Panc1 (cell line): ENCODE data around the gene EPHA6. TPM values are rescaled to one million over a fixed set of nuclear protein-coding genes. Genes with fewer than 3 reads are reported as not detected.

ENCODE experiments used
- ATAC-seq: fragments of 200-7000 bp; cut with Tn5 transposase; 2 replicates; pipeline ENCODE4 v1.9.1; 2020; ENCODE audit warnings: mild to moderate bottlenecking, moderate library complexity
- BruUV-seq: library from RNA; stranded (reverse); fragments of 400-500 nt; replicated peaks from 2 replicates; lab custom pipeline; 2021; lab: Mats Ljungman, UMichigan
- CTCF ChIA-PET: fragments of 300-600 bp; sonication (Branson Sonifier 250); formaldehyde crosslinking; loops from one replicate; lab custom pipeline; 2022; ENCODE audit warnings: antibody characterized with exemption; lab: Charles Lee
- POLR2A ChIA-PET: fragments of 300-600 bp; sonication (Branson Sonifier 250); formaldehyde crosslinking; loops from one replicate; lab custom pipeline; 2022; ENCODE audit warnings: antibody characterized with exemption; lab: Charles Lee
- DNase-seq: peaks from one replicate; pipeline ENCODE4 v3.0.0-alpha.2; 2010; ENCODE audit warnings: low read depth, low spot score
- H3K27ac ChIP-seq: 2 replicates; pipeline ENCODE4 v1.5.1; 2011; ENCODE audit warnings: mild to moderate bottlenecking, low read length, inconsistent platforms
- H3K27me3 ChIP-seq: fragments of 200-500 bp; sonication (Bioruptor generic); 2 replicates; pipeline ENCODE4 v1.6.0; 2014; ENCODE audit warnings: low read length, inconsistent platforms; ENCODE audit not compliant: control insufficient read depth, insufficient read depth
- H3K36me3 ChIP-seq: fragments of 200-500 bp; sonication (Bioruptor generic); 2 replicates; pipeline ENCODE4 v1.5.1; 2014; ENCODE audit warnings: inconsistent platforms, mild to moderate bottlenecking, low read length, moderate library complexity; ENCODE audit not compliant: control insufficient read depth, insufficient read depth
- H3K4me1 ChIP-seq: 2 replicates; pipeline ENCODE4 v1.5.1; 2011; ENCODE audit warnings: inconsistent platforms, mild to moderate bottlenecking, low read length, moderate library complexity; ENCODE audit not compliant: control insufficient read depth, insufficient read depth
- H3K4me3 ChIP-seq, 2 experiments: 2 replicates each; pipeline ENCODE4 v1.5.1; 2011 to 2012; ENCODE audit warnings: low read depth in 2 of 2, low read length in 2 of 2, mild to moderate bottlenecking in 2 of 2, inconsistent platforms in 1 of 2, moderate library complexity in 1 of 2
- H3K9me3 ChIP-seq: fragments of 200-500 bp; sonication (Bioruptor generic); 2 replicates; pipeline ENCODE4 v1.5.1; 2014; ENCODE audit warnings: low read depth, mild to moderate bottlenecking, inconsistent platforms, low read length, moderate library complexity; ENCODE audit not compliant: control insufficient read depth, insufficient read depth
- POLR2AphosphoS5 ChIP-seq: IDR thresholded peaks from 2 replicates; pipeline ENCODE4 v1.6.1; 2012; ENCODE audit warnings: mild to moderate bottlenecking, low read depth, low read length, moderate library complexity
- SIN3A ChIP-seq: IDR thresholded peaks from 2 replicates; pipeline ENCODE4 v1.6.1; 2012; ENCODE audit warnings: low read depth, mild to moderate bottlenecking, low read length, moderate library complexity, borderline replicate concordance; ENCODE audit not compliant: insufficient read depth
- TCF7L2 ChIP-seq: IDR thresholded peaks from 2 replicates; pipeline ENCODE4 v1.6.1; 2011; ENCODE audit warnings: mild to moderate bottlenecking, low read depth, low read length, inconsistent platforms
- in situ Hi-C: cut with HindIII; loops from 2 replicates; pipeline ENCODE4 v1.10.0; 2016; ENCODE audit warnings: low sequenced_read_pairs, low pct_unique_long_range_greater_than_20kb
- intact Hi-C: fragments of 100-400 bp; cut with micrococcal nuclease; formaldehyde crosslinking; loops from one replicate; pipeline ENCODE4 v1.10.0; 2022; ENCODE audit not compliant: unreplicated experiment
- total RNA-seq: library from RNA; stranded (reverse); gene quantifications from one replicate; pipeline ENCODE4 v1.2.1, GENCODE V29; 2021; ENCODE audit not compliant: unreplicated experiment
- TF ChIP-seq, protein P1 (sequence below), 2 experiments: IDR thresholded peaks; 2 replicates each; pipeline ENCODE4 v1.6.1; 2011 to 2012; ENCODE audit warnings: low read depth in 2 of 2, control low read depth in 1 of 2, low read length in 1 of 2, mild to moderate bottlenecking in 1 of 2, moderate library complexity in 1 of 2; ENCODE audit not compliant: insufficient read depth in 1 of 2
- TF ChIP-seq, protein P2 (sequence below): fragments of 450-650 bp; IDR thresholded peaks from 2 replicates; pipeline ENCODE4 v1.5.1; 2017; ENCODE audit warnings: mild to moderate bottlenecking

Gene EPHA6
- total RNA-seq, 1 experiment from 2014 or later = 0.57 TPM

DNA sequence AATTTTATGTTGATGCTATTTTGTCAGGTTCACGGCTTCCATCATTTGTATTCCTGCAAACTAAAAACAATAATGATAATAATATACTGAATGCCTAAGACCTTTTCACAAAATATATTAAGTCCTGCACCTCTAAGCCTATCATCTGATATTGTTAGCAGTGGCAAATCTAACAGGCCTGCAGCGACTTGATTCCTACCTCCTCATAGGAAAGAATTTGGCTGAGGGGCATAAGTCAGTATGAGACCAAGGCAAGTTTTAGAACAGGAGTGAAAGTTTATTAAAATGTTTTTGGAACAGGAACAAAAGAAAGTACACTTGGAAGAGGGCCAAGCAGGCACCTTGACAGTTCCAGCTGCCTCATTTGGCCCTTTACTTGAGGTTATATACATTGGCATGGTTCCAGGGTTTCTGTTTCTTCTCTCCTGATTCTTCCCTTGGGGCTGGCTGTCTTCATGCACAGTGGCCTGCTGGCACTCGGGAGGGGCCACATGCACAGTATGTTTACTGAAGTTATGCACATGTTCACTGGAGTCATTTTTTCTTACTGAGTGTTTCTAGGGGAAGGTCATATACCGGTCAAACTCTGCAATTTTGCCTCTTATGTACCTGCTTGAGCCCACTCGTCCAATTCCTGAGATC lies 418.1 kb downstream of the EPHA6 start:
- DNase-seq (no peak), ATAC-seq (no peak)
- Histone ChIP-seq H3K4me3 (no peak overlapping the region), H3K9me3 (no peaks in the 10 kb centered on the region), H3K27me3 (no peaks in the 10 kb centered on the region), H3K27ac (no peak overlapping the region), H3K36me3 (no peaks in the 10 kb centered on the region), H3K4me1 (no peaks in the 10 kb centered on the region)
- no TSS peak for BruUV-seq
- POLR2A ChIA-PET = no interaction called here
- CTCF ChIA-PET = no interaction called here
- TF ChIP-seq TCF7L2 (no peak), POLR2AphosphoS5 (no peak), SIN3A (no peak)
- TF ChIP-seq, protein P1, sequence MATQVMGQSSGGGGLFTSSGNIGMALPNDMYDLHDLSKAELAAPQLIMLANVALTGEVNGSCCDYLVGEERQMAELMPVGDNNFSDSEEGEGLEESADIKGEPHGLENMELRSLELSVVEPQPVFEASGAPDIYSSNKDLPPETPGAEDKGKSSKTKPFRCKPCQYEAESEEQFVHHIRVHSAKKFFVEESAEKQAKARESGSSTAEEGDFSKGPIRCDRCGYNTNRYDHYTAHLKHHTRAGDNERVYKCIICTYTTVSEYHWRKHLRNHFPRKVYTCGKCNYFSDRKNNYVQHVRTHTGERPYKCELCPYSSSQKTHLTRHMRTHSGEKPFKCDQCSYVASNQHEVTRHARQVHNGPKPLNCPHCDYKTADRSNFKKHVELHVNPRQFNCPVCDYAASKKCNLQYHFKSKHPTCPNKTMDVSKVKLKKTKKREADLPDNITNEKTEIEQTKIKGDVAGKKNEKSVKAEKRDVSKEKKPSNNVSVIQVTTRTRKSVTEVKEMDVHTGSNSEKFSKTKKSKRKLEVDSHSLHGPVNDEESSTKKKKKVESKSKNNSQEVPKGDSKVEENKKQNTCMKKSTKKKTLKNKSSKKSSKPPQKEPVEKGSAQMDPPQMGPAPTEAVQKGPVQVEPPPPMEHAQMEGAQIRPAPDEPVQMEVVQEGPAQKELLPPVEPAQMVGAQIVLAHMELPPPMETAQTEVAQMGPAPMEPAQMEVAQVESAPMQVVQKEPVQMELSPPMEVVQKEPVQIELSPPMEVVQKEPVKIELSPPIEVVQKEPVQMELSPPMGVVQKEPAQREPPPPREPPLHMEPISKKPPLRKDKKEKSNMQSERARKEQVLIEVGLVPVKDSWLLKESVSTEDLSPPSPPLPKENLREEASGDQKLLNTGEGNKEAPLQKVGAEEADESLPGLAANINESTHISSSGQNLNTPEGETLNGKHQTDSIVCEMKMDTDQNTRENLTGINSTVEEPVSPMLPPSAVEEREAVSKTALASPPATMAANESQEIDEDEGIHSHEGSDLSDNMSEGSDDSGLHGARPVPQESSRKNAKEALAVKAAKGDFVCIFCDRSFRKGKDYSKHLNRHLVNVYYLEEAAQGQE (IDR thresholded peaks at IDR 0.05; ENCODE audit: insufficient read depth in 1 of 2, low read depth in 2 of 2, low read length in 1 of 2) = no peak
- TF ChIP-seq, protein P2, sequence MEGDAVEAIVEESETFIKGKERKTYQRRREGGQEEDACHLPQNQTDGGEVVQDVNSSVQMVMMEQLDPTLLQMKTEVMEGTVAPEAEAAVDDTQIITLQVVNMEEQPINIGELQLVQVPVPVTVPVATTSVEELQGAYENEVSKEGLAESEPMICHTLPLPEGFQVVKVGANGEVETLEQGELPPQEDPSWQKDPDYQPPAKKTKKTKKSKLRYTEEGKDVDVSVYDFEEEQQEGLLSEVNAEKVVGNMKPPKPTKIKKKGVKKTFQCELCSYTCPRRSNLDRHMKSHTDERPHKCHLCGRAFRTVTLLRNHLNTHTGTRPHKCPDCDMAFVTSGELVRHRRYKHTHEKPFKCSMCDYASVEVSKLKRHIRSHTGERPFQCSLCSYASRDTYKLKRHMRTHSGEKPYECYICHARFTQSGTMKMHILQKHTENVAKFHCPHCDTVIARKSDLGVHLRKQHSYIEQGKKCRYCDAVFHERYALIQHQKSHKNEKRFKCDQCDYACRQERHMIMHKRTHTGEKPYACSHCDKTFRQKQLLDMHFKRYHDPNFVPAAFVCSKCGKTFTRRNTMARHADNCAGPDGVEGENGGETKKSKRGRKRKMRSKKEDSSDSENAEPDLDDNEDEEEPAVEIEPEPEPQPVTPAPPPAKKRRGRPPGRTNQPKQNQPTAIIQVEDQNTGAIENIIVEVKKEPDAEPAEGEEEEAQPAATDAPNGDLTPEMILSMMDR = no peak
- in situ Hi-C loops = no loop called here
- intact Hi-C loops = no loop called here

DNA sequence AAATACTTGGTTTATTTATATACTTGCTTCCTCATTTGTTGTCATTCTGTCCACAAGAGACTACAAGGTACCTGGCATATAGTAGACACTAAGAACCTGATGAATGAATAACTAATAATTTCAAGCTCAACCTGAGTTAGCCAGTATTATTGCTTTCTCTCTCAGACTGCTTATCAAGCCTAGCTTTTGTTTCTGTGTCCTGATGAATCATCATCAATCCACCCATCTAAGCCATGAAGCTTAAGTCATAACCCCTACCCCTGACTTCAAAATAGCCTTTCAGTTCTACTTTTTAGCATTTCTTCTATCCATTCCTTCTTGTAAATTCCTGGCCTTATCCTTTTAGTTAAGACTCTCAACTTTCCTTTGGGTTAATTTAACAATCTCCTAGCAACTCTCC lies 420.8 kb downstream of the EPHA6 start:
- TF ChIP-seq SIN3A (no peak), TCF7L2 (no peak)
- TF ChIP-seq, protein P2 = no peak
- TF ChIP-seq, protein P1 (IDR thresholded peaks at IDR 0.05; ENCODE audit: insufficient read depth in 1 of 2, low read depth in 2 of 2, low read length in 1 of 2) = no peak

More for the DNA sequence above, 420.8 kb downstream of the EPHA6 start:
- BruUV-seq = no TSS peak
- Histone ChIP-seq H3K4me1 (no peaks in the 10 kb centered on the region), H3K27me3 (no peaks in the 10 kb centered on the region), H3K36me3 (no peaks in the 10 kb centered on the region), H3K27ac (no peak overlapping the region), H3K4me3 (no peak overlapping the region), H3K9me3 (no peaks in the 10 kb centered on the region)
- CTCF ChIA-PET = no interaction called here
- POLR2A ChIA-PET = no interaction called here
- no peak for ATAC-seq
- in situ Hi-C loops = no loop called here
- intact Hi-C loops = no loop called here
- no peak for DNase-seq
